ENCODE measurements around the gene FRYL. TPM values are rescaled to one million over a fixed set of nuclear protein-coding genes. Genes with fewer than 3 reads are reported as not detected.
A peak's percentile ranks its signal among the peaks of the same experiment; 100 is the strongest.

Gene FRYL
- total and polyA plus RNA-seq, 2 experiments from 2014 or later, result 20.6 to 33.0 TPM

DNA sequence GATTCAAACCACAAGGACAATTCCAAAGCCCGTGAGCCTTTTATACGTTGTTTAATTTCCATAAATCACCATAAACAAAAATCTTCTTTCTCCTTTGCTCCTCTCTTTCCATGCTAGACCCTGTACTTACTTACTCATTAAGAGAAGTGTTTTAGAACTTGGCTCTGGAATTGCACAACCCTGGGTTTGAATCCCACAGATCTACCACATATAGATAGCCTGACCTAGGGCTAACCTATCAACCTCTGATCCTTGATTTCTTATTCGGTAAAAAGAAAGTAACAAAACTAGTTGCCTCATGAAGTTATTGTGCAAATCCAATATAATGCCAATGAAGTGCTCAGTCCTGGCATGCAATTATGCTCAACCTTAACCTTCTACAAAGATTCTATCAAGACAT is 221.3 kb downstream of the FRYL start:
- H3K27ac ChIP-seq, result no peak overlapping the region
- TF ChIP-seq, protein P1, sequence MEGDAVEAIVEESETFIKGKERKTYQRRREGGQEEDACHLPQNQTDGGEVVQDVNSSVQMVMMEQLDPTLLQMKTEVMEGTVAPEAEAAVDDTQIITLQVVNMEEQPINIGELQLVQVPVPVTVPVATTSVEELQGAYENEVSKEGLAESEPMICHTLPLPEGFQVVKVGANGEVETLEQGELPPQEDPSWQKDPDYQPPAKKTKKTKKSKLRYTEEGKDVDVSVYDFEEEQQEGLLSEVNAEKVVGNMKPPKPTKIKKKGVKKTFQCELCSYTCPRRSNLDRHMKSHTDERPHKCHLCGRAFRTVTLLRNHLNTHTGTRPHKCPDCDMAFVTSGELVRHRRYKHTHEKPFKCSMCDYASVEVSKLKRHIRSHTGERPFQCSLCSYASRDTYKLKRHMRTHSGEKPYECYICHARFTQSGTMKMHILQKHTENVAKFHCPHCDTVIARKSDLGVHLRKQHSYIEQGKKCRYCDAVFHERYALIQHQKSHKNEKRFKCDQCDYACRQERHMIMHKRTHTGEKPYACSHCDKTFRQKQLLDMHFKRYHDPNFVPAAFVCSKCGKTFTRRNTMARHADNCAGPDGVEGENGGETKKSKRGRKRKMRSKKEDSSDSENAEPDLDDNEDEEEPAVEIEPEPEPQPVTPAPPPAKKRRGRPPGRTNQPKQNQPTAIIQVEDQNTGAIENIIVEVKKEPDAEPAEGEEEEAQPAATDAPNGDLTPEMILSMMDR (IDR thresholded peaks at IDR 0.05; ENCODE audit: low read depth, low read length), result no peak
- H3K9me3 ChIP-seq (ENCODE audit: low read depth), result no peaks in the 10 kb centered on the region
- no peaks in the 10 kb centered on the region for H3K27me3 ChIP-seq
- DNase-seq (ENCODE audit: low read depth in 1 of 2, low spot score in 1 of 2), result no peak
- peaks cover 8% of the 10 kb centered on the region for H3K4me1 ChIP-seq (ENCODE audit: low read depth)
- no peak overlapping the region for H3K4me3 ChIP-seq
- H3K36me3 ChIP-seq, result peaks cover 20% of the 10 kb centered on the region

DNA sequence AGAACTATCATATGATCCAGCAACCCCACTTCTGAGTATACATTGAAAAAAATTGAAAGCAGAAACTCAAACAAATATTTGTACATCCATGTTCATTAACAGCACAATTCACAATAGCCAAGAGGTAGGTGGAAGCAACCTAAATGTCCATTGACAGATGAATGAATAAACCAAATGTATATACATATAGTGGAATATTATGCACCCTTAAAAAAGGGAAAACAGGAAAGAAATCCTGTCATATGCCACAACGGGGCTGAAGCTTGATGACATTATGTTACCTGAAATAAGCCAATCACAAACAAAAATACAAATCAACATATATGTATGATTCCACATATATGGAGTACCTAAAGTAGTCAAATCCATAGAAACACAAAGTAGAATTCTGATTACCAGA is 222.1 kb downstream of the FRYL start:
- no peaks in the 10 kb centered on the region for H3K27me3 ChIP-seq
- no peaks in the 10 kb centered on the region for H3K9me3 ChIP-seq (ENCODE audit: low read depth)
- TF ChIP-seq, protein P1 (IDR thresholded peaks at IDR 0.05; ENCODE audit: low read depth, low read length), result no peak
- no peak overlapping the region for H3K4me3 ChIP-seq
- no peak for DNase-seq (ENCODE audit: low read depth in 1 of 2, low spot score in 1 of 2)
- peaks cover 8% of the 10 kb centered on the region for H3K4me1 ChIP-seq (ENCODE audit: low read depth)
- H3K27ac ChIP-seq, result no peak overlapping the region
- peaks cover 24% of the 10 kb centered on the region for H3K36me3 ChIP-seq

DNA sequence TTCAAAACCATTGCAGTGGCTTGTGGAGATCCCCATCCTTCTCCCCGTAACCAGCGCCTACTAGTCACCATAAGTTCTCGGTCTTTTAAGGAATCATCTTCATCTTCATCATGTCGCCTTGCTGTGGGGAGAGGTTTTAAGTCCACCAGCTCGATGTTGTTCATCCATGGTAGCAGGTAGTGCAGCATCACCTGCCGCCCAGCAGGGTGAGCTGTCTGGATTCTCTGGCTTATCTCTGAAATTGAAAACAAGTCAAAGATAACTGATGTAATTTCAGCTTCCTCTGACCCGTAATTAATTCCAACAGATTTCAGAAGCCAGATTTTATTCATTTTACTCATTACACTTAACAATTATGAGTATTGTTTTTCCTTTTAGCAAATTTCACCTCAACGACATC is 222.6 kb downstream of the FRYL start:
- no peaks in the 10 kb centered on the region for H3K27me3 ChIP-seq
- TF ChIP-seq, protein P1 (IDR thresholded peaks at IDR 0.05; ENCODE audit: low read depth, low read length), result peak; percentile 16
- H3K4me1 ChIP-seq (ENCODE audit: low read depth), result peaks cover 8% of the 10 kb centered on the region
- DNase-seq (ENCODE audit: low read depth in 1 of 2, low spot score in 1 of 2), result peak in 1 of 2 donors; percentile 4
- H3K27ac ChIP-seq, result no peak overlapping the region
- H3K36me3 ChIP-seq, result peaks cover 25% of the 10 kb centered on the region
- H3K4me3 ChIP-seq, result no peak overlapping the region
- no peaks in the 10 kb centered on the region for H3K9me3 ChIP-seq (ENCODE audit: low read depth)

DNA sequence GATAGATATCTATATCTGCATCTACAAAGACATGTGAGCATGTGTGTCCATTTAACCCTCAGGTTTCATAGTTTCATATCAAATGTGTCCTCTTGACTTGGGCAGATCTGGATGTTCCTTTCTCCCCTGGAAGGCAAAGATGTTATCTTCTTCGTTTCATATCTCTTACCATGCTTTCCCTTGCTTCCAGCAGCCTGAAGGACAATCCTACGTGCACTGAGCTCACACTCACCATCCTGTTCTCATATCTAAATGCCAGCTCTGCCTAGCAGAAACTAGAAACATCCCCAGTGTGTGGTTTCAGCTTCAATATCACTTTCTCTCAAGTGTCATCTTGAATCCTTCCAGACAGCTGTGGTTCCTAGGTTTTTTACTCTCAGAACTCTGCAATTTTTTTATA is 223.8 kb downstream of the FRYL start:
- Histone ChIP-seq H3K9me3 (ENCODE audit: low read depth) (no peaks in the 10 kb centered on the region), H3K27ac (no peak overlapping the region), H3K27me3 (no peaks in the 10 kb centered on the region), H3K4me1 (ENCODE audit: low read depth) (peaks cover 8% of the 10 kb centered on the region), H3K4me3 (no peak overlapping the region), H3K36me3 (peaks cover 28% of the 10 kb centered on the region)
- no peak for DNase-seq (ENCODE audit: low read depth in 1 of 2, low spot score in 1 of 2)
- TF ChIP-seq, protein P1 (IDR thresholded peaks at IDR 0.05; ENCODE audit: low read depth, low read length), result no peak

DNA sequence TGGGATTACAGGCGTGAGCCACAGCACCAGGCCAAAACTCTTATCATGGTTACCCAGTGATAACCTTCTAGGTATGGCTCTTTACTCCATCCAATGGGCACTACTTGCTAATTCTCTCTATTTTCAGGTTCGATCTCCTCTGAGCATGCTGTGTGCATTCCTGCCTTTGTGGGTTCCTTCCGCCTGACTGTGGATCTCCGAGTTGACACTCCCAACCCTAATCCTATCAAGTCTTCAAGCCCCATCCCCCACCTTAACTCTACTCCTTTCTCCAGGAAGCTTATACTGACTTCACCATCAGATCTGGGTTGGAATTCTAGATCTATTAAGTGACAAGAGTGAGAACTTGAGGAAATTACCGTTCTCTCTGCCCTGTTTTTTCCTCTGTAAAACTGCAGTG is 225.5 kb downstream of the FRYL start:
- no peak for DNase-seq (ENCODE audit: low read depth in 1 of 2, low spot score in 1 of 2)
- TF ChIP-seq, protein P1 (IDR thresholded peaks at IDR 0.05; ENCODE audit: low read depth, low read length), result no peak
- Histone ChIP-seq H3K4me1 (ENCODE audit: low read depth) (no peaks in the 10 kb centered on the region), H3K4me3 (no peak overlapping the region), H3K9me3 (ENCODE audit: low read depth) (no peaks in the 10 kb centered on the region), H3K27ac (no peak overlapping the region), H3K27me3 (no peaks in the 10 kb centered on the region), H3K36me3 (peaks cover 42% of the 10 kb centered on the region)

DNA sequence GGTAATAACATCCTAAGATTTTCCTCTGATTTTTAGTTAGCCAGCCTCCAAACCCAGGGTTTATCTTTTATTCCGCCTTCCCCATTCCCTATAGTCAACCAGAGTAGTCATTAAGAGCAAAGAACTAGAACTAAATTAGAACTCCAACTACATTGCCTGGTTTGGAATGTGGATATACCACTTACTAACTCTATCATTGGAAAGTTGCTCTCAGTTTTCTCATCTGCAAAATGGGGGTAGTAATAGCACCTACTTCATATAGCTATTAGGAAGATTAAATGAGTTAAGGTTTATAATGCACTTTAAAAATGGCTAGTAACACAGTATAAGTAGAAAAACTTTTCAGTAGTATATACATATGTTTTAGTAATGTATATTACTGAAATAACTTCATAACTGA is 226.4 kb downstream of the FRYL start:
- H3K9me3 ChIP-seq (ENCODE audit: low read depth), result no peaks in the 10 kb centered on the region
- H3K27ac ChIP-seq, result no peak overlapping the region
- H3K27me3 ChIP-seq, result no peaks in the 10 kb centered on the region
- TF ChIP-seq, protein P1 (IDR thresholded peaks at IDR 0.05; ENCODE audit: low read depth, low read length), result no peak
- H3K36me3 ChIP-seq, result peaks cover 50% of the 10 kb centered on the region
- H3K4me1 ChIP-seq (ENCODE audit: low read depth), result no peaks in the 10 kb centered on the region
- DNase-seq (ENCODE audit: low read depth in 1 of 2, low spot score in 1 of 2), result no peak
- H3K4me3 ChIP-seq, result no peak overlapping the region
